Measurements from ENCODE around the gene GPC3. TPM values are rescaled to one million over a fixed set of nuclear protein-coding genes. Genes with fewer than 3 reads are reported as not detected.

The GPC3 gene
- total RNA-seq, 6 donors from 2014 or later = 9.4 to 111 (median 57.6) TPM

GRCh38 chrX:133583825-133584224 is 401.6 kb downstream of the GPC3 start:
- Histone ChIP-seq H3K9me3 (no peaks in the 10 kb centered on the region), H3K27me3 (no peaks in the 10 kb centered on the region), H3K27ac (no peak overlapping the region), H3K4me3 (no peak overlapping the region), H3K36me3 (no peaks in the 10 kb centered on the region), H3K4me1 (no peaks in the 10 kb centered on the region)
- ATAC-seq (ENCODE audit: low FRiP score in 2 of 2) = no peak
- WGBS, 2 donors = 90 to 93% methylated on average over 2 of the region's 2 CpGs
- TF ChIP-seq CTCF (IDR thresholded peaks at IDR 0.05) (no peak), EP300 (IDR thresholded peaks at IDR 0.05) (no peak), POLR2A (IDR thresholded peaks at IDR 0.05) (no peak), POLR2AphosphoS5 (IDR thresholded peaks at IDR 0.05) (no peak)
- DNase-seq = no peak

GRCh38 chrX:133580625-133581024 is 404.8 kb downstream of the GPC3 start:
- H3K27ac ChIP-seq = no peak overlapping the region
- no peaks in the 10 kb centered on the region for H3K27me3 ChIP-seq
- TF ChIP-seq CTCF (IDR thresholded peaks at IDR 0.05) = no peak
- no peak for TF ChIP-seq POLR2A (IDR thresholded peaks at IDR 0.05)
- TF ChIP-seq POLR2AphosphoS5 (IDR thresholded peaks at IDR 0.05) = no peak
- no peak for TF ChIP-seq EP300 (IDR thresholded peaks at IDR 0.05)
- no peaks in the 10 kb centered on the region for H3K4me1 ChIP-seq
- H3K4me3 ChIP-seq = no peak overlapping the region
- WGBS, 2 donors = 27 to 37% methylated on average over 3 of the region's 3 CpGs
- no peaks in the 10 kb centered on the region for H3K9me3 ChIP-seq
- ATAC-seq (ENCODE audit: low FRiP score in 2 of 2) = no peak
- H3K36me3 ChIP-seq = no peaks in the 10 kb centered on the region
- DNase-seq = no peak

GRCh38 chrX:133579631-133580030 is 405.8 kb downstream of the GPC3 start:
- no peak overlapping the region for H3K4me3 ChIP-seq
- WGBS, 2 donors = 71 to 82% methylated on average over 3 to 6 of the region's 6 CpGs
- no peaks in the 10 kb centered on the region for H3K9me3 ChIP-seq
- no peaks in the 10 kb centered on the region for H3K4me1 ChIP-seq
- ATAC-seq (ENCODE audit: low FRiP score in 2 of 2) (no peak), DNase-seq (no peak)
- TF ChIP-seq EP300 (IDR thresholded peaks at IDR 0.05) (no peak), CTCF (IDR thresholded peaks at IDR 0.05) (no peak), POLR2AphosphoS5 (IDR thresholded peaks at IDR 0.05) (no peak), POLR2A (IDR thresholded peaks at IDR 0.05) (no peak)
- no peak overlapping the region for H3K27ac ChIP-seq
- H3K36me3 ChIP-seq = no peaks in the 10 kb centered on the region
- no peaks in the 10 kb centered on the region for H3K27me3 ChIP-seq

GRCh38 chrX:133576876-133577275 is 408.5 kb downstream of the GPC3 start:
- Histone ChIP-seq H3K36me3 (no peaks in the 10 kb centered on the region), H3K4me1 (no peaks in the 10 kb centered on the region), H3K27me3 (no peaks in the 10 kb centered on the region), H3K9me3 (peaks cover 0 to 10% (median 2%) of the 10 kb centered on the region in 4 donors), H3K27ac (no peak overlapping the region), H3K4me3 (no peak overlapping the region)
- 89 to 100% methylated on average over 2 to 3 of the region's 3 CpGs for WGBS, 2 donors
- no peak for TF ChIP-seq EP300 (IDR thresholded peaks at IDR 0.05)
- TF ChIP-seq CTCF (IDR thresholded peaks at IDR 0.05) = no peak
- no peak for TF ChIP-seq POLR2AphosphoS5 (IDR thresholded peaks at IDR 0.05)
- TF ChIP-seq POLR2A (IDR thresholded peaks at IDR 0.05) = no peak
- ATAC-seq (ENCODE audit: low FRiP score in 2 of 2) (no peak), DNase-seq (no peak)

GRCh38 chrX:133575501-133576136 is 409.8 kb downstream of the GPC3 start:
- Histone ChIP-seq H3K27ac (no peak overlapping the region), H3K4me3 (no peak overlapping the region), H3K27me3 (no peaks in the 10 kb centered on the region), H3K4me1 (no peaks in the 10 kb centered on the region), H3K9me3 (peaks cover 0 to 10% (median 2%) of the 10 kb centered on the region in 4 donors), H3K36me3 (no peaks in the 10 kb centered on the region)
- ATAC-seq (ENCODE audit: low FRiP score in 2 of 2) (no peak), DNase-seq (no peak)
- WGBS, 2 donors = 85 to 93% methylated on average over 4 to 5 of the region's 5 CpGs
- TF ChIP-seq POLR2AphosphoS5 (IDR thresholded peaks at IDR 0.05) (no peak), POLR2A (IDR thresholded peaks at IDR 0.05) (no peak), EP300 (IDR thresholded peaks at IDR 0.05) (no peak), CTCF (IDR thresholded peaks at IDR 0.05) (no peak)
